GM19193 (cell line): Measurements from ENCODE around the gene TPPP.
"Not testable (repeated sequence)": the region's sequence is repeated elsewhere in the genome, so short reads cannot be mapped to it uniquely, and the experiment has no call there.

ENCODE experiments used
- POLR2A ChIP-seq: IDR thresholded peaks from 4 replicates; pipeline ENCODE4 v1.6.1; 2011; ENCODE audit not compliant: insufficient read depth, insufficient read length; ENCODE audit errors: extremely low read depth

TPPP gene

GRCh38 chr5:693271-694041 is at the start of gene TPPP:
TPPP (minus strand) TSS chr5:693352; CDS start chr5:678060, 15,292 bp downstream.
- TF ChIP-seq POLR2A = not testable (repeated sequence)

GRCh38 chr5:717143-717542 is 24.0 kb upstream of the TPPP start:
- TF ChIP-seq POLR2A = no peak

- TF ChIP-seq POLR2A = no peak
Measured at GRCh38 chr5:691817-692528, 1.2 kb downstream of the TPPP start.

- TF ChIP-seq POLR2A = no peak
Measured at GRCh38 chr5:685262-686171, 7.6 kb downstream of the TPPP start.

- TF ChIP-seq POLR2A = no peak
Measured at GRCh38 chr5:684751-685216, 8.4 kb downstream of the TPPP start.

GRCh38 chr5:683551-684481 is 9.3 kb downstream of the TPPP start:
- no peak for TF ChIP-seq POLR2A

- no peak for TF ChIP-seq POLR2A
Measured at GRCh38 chr5:677131-678101, 15.7 kb downstream of the TPPP start.

GRCh38 chr5:676699-677076 is 16.5 kb downstream of the TPPP start:
- no peak for TF ChIP-seq POLR2A

GRCh38 chr5:675871-676698 is 17.1 kb downstream of the TPPP start:
- no peak for TF ChIP-seq POLR2A

GRCh38 chr5:675111-675870 is 17.9 kb downstream of the TPPP start:
- TF ChIP-seq POLR2A = no peak

- no peak for TF ChIP-seq POLR2A
Measured at GRCh38 chr5:674630-675011, 18.5 kb downstream of the TPPP start.
